8988T (cell line): ENCODE results near the gene SEC14L2.

Experiments used
- DNase-seq: peaks from one replicate; pipeline ENCODE4 v3.0.0; 2011

SEC14L2 gene

GRCh38 chr22:30408388-30409102 is 11.7 kb downstream of the SEC14L2 start:
- DNase-seq, result no peak

GRCh38 chr22:30411780-30412179 is 15.0 kb downstream of the SEC14L2 start:
- DNase-seq, result no peak

- DNase-seq, result no peak
Measured at GRCh38 chr22:30413001-30413400, 16.2 kb downstream of the SEC14L2 start.

- DNase-seq, result no peak
Measured at GRCh38 chr22:30413745-30414524, 17.1 kb downstream of the SEC14L2 start.

- no peak for DNase-seq
Measured at GRCh38 chr22:30414525-30415047, 17.8 kb downstream of the SEC14L2 start.

- no peak for DNase-seq
Measured at GRCh38 chr22:30416403-30416802, 19.6 kb downstream of the SEC14L2 start.

- DNase-seq, result no peak
Measured at GRCh38 chr22:30416837-30417236, 20.0 kb downstream of the SEC14L2 start.

GRCh38 chr22:30420347-30421125 is 23.7 kb downstream of the SEC14L2 start:
- DNase-seq, result no peak

GRCh38 chr22:30421695-30422480 is 25.1 kb downstream of the SEC14L2 start:
- DNase-seq, result no peak

- DNase-seq, result peak; percentile 50
Measured at GRCh38 chr22:30422481-30423300, 25.9 kb downstream of the SEC14L2 start.

GRCh38 chr22:30423301-30423958 is 26.6 kb downstream of the SEC14L2 start:
- DNase-seq, result no peak

GRCh38 chr22:30423959-30424533 is 27.2 kb downstream of the SEC14L2 start:
- DNase-seq, result peak; percentile 82

GRCh38 chr22:30424534-30425326 is 27.9 kb downstream of the SEC14L2 start:
- DNase-seq, result no peak

- no peak for DNase-seq
Measured at GRCh38 chr22:30425327-30425615, 28.5 kb downstream of the SEC14L2 start.

GRCh38 chr22:30425616-30426387 is 29.0 kb downstream of the SEC14L2 start, which contains the start of gene MTFP1:
Gene MTFP1, plus strand, starts transcription at chr22:30425768. Its CDS starts 112 bp downstream, at chr22:30425880.
- peak; percentile 53 for DNase-seq

- peak; percentile 75 for DNase-seq
Measured at GRCh38 chr22:30426388-30427353, 29.9 kb downstream of the SEC14L2 start.

- no peak for DNase-seq
Measured at GRCh38 chr22:30427871-30428270, 31.1 kb downstream of the SEC14L2 start.

- DNase-seq, result no peak
Measured at GRCh38 chr22:30429887-30430286, 33.1 kb downstream of the SEC14L2 start.
